Stimulated activated CD4-positive, alpha-beta T cell treated with anti-CD3 and anti-CD28 coated beads, Interleukin-12 subunit alpha, Interleukin-12 subunit beta, amount 100 ng/mL, for 24 hours (primary cell): Measurements from ENCODE around the gene MIOX.
"Not testable (repeated sequence)": the region's sequence is repeated elsewhere in the genome, so short reads cannot be mapped to it uniquely, and the experiment has no call there.

ENCODE experiments used
- DNase-seq, 2 experiments: peaks; one replicate each; pipeline ENCODE4 v3.0.0-alpha.2; 2020; ENCODE audit warnings: low read depth in 2 of 2

The MIOX gene

DNA sequence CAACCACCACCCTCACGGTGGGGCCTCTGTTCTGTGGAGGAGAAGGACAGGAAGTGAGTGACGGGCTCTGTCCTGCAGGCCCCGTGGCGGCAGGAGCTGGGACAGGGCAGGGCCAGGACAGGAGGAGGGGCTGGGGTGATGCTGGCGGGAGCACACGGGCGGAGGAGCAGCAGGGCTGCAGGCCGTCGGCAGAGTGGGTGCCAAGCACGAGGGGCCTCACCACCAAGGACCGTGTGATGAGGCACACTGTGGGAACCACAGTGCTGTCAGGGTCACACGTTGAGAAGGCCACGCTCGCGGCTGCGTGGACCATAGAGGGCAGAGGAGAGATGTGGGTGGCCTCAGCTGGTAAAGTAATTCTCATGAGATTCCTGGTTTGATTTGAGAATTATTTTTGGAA lies 30.2 kb downstream of the MIOX start:
- no peak for DNase-seq

DNA sequence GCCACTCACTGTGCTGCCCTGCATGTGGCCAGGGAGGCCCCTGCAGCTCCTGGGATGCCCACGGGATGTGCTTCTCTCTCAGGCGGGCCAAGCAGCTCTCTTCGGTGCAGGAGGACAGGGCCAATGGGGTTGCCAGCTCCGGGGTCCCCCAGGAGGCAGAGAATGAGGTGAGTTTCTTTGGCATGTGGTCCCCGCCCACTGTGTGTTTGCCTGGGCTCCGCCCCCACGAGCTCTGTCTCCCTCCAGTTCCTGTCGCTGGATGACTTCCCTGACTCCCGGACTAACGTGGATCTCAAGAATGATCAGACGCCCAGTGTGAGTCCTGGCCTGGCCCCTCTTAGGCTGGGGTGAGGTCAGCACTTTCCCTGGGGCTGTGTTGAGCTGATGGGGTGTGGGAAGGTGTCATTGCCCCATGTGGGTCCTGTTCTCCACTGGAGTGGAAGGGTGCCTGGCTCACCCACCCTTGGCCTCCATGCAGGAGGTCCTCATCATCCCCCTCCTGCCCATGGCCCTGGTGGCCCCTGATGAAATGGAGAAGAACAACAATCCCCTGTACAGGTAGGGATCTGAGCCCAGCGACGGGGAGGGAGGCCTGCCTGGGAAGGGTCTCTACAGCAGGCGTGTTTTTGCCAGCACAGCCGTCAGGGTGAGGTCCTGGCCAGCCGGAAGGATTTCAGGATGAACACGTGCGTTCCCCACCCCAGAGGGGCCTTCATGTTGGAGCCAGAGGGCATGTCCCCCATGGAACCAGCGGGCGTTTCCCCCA lies 31.0 kb downstream of the MIOX start:
- no peak for DNase-seq

DNA sequence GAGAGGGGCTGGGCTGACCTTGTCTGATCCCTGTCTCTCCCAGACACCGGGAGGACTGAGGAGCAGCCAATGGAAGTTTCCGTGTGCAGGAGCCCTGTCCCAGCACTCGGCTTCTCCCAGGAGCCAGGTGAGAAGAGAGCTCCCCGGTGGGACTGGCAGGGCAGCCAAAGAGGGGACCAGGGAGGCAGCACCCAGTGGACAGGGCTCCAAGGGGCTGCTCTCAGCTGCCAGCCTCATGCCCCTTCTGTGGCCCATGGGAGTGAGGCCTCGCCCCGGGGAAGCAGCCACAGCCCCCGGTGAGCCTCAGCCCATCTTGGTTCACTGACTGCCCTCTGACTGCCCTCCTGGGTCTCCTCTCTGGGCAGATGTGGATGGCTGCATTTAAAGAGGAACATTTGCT lies 31.9 kb downstream of the MIOX start:
- DNase-seq: no peak

DNA sequence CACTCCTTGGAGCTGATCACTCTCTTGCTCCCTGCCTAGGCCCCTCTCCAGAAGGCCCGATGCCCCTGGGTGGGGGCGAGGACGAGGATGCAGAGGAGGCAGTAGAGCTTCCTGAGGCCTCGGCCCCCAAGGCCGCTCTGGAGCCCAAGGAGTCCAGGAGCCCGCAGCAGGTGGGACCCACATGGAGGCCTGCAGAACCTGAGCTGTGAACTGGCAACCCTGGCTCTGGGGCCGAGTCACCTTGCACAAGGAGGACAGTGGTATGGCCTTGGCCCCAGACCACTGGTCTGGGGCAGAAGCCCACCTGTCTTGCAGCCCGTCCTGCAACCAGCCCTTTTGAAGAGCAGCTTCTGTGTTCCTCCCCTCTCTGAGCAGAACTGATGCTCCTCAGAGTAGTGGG lies 32.5 kb downstream of the MIOX start:
- DNase-seq: no peak

DNA sequence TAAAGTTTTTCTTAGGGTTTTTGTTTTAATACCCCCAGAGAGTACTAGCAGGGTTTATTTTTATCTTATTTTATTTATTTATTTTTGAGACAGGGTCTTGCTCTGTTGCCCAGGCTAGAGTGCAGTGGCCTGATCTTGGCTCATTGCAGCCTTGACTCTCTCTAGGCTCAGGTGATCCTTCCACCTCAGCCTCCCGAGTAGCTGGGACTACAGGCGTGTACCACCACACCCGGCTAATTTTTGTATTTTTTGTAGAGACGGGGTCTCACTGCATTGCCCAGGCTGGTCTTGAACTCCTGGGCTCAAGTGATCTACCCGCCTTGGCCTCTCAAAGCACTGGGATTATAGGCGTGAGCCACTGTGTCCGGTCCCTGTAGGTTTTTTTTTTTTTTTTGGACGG lies 33.5 kb downstream of the MIOX start:
- not testable (repeated sequence) for DNase-seq

DNA sequence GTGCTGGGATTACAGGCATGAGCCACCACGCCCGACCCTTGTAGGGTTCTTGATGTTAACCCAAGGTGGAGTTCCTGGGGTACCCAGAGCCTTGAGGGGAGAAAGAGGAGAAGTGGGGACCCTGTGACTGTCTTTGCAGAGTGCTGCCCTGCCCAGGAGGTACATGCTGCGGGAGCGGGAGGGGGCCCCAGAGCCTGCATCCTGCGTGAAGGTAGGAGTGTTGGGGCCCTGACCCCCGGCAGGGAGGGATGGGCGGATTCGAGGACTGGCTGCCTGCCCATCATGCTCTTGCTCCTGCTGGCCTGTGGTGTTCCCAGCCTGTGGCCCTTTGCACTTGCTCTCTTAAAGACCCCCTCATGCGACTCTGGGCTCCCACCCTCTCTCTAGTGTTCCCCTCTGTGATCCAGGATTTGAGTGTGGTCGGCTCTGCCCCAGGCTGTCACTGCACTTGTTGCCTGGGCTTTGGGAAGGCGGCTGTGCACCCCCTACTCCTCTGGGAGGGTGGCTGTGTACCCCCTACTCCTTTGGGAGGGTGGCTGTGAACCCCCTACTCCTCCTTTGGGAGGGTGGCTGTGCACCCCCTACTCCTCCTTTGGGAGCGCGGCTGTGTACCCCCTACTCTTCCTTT lies 34.3 kb downstream of the MIOX start:
- DNase-seq: no peak

DNA sequence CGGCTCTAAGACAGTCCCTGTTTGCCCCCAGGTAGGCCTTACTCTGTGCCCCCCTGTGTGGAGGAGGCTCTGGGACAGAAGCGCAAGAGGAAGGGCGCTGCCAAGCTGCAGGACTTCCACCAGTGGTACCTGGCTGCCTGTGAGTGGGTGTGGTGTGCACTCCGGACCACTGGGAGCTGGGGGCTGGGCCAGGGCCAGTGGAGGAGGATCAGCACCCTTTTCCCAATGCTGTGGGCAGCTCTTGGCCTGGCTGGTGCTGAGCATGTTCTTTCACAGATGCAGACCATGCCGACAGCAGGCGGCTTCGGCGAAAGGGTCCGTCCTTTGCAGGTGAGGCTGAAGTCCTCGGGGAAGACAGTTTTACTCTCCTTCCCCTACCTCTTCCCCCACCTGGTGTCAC lies 35.1 kb downstream of the MIOX start:
- DNase-seq: no peak

DNA sequence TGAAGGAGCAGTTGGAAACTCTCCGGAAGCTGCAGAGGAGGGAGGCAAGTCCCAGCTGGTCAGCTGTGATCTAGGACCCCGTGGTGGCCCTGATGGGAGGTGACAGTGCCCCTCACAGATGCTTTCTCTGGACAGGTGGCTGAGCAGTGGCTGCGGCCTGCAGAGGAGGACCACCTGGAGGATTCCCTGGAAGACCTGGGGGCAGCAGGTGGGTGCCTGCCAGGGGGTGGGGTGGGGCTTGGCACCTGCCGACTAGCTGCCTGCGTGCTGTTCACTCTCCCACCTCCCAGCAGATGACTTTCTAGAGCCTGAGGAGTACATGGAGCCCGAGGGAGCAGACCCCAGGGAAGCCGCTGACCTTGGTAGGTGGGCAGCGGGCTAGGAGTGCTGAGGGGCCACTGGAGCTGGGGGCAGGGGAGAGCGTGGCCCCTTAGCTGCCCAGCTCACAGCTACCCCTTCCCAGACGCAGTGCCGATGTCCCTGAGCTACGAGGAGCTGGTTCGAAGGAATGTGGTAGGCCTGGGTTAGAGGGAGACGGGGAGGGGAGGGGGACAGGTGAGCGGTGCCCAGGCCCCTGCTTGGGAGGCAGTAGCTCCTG lies 35.6 kb downstream of the MIOX start:
- DNase-seq: no peak

DNA sequence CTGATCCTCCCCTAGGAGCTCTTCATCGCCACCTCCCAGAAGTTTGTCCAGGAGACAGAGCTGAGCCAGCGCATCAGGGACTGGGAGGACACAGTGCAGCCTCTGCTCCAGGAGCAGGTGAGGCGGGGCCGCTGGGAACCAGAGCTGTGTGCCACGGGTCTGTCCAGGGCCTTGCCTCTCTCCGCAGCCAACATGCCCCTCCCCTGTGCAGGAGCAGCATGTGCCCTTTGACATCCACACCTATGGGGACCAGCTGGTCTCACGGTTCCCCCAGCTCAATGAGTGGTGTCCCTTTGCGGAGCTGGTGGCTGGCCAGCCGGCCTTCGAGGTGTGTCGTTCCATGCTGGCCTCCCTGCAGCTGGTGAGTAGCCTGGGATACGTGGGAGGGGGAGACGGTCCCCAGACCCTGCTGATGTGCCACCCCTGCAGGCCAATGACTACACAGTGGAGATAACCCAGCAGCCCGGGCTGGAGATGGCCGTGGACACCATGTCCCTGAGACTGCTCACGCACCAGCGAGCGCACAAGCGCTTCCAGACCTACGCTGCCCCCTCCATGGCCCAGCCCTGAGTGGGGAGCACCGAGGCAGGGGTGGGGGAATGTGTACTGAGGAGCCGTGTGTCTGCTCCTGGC lies 36.3 kb downstream of the MIOX start:
- DNase-seq: no peak

DNA sequence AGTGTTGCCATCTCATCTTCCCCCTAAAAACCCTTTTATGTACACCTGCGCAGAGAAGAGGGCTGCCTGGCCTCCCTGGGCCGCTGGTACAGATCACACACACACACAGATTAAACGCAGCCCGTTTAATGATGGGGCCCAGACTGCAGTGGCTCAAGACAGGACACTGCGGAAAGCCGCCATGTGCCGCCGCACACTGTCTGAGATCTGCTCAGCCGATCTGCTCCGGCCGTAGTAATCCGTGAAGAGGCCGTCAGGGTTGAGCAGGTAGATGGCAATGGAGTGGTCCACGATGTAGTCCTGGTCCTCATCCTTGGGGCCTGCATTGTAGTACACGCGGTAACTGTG lies 36.8 kb downstream of the MIOX start:
- DNase-seq: no peak

DNA sequence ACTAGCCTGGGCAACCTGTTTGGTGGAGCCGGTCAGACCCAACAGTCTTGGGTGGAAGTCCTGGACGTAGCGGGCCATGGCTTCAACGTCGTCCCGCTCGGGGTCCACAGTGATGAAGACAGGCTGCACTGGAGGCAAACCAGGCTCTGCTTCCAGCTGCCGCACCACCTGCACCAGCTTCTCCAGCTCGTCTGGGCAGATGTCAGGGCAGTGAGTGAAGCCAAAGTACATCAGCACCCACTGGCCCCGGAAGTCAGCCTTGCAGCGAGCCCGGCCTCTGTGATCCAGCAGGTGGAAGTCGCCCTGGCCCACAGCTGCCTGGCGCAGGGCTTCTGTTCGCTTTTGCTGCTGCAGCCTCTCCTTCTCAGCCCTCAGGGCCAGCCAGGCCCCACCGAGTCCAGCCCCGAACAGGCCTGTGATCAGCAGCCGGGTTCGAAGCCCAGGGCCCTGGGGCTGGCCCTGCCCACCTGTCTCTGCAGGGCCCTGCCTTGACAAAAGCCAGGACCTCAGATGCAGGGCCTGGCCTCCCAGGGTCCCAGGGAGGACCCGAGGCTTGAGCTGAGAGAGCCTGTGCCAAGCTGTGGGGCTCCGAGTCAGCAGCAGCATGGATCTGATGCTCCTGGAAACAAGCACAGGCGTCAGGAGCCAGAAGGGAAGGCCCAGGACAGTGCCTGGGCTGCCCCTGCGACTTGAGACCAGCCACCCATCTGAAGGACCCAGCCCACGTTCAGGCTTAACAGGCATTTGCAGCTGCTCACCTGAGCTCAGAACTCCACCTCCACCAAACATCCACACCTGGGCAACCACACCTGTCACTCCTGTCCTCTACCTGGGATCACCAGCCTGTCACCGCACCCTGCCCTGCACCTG lies 37.4 kb downstream of the MIOX start:
- DNase-seq: no peak

DNA sequence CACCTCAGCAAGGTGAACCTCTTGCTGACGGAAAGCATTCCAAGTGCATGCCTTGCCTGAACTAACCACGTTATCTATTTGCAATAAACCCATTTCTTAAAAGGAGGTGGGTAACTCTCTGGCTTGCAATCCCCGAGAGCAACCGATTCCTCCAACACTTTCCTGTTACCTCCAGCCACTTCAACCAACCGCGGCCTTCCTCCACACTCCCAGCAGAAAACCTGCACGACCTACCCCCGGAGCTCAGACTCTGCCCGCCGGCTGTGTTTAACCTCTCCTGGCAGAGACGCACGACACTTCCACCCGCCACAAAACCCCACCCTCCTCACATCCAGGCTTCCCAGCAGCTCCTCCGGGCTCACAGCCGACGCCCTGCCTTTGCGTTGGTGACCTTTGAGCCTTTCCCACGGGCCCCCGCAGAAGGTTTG lies 38.0 kb downstream of the MIOX start:
- no peak for DNase-seq

DNA sequence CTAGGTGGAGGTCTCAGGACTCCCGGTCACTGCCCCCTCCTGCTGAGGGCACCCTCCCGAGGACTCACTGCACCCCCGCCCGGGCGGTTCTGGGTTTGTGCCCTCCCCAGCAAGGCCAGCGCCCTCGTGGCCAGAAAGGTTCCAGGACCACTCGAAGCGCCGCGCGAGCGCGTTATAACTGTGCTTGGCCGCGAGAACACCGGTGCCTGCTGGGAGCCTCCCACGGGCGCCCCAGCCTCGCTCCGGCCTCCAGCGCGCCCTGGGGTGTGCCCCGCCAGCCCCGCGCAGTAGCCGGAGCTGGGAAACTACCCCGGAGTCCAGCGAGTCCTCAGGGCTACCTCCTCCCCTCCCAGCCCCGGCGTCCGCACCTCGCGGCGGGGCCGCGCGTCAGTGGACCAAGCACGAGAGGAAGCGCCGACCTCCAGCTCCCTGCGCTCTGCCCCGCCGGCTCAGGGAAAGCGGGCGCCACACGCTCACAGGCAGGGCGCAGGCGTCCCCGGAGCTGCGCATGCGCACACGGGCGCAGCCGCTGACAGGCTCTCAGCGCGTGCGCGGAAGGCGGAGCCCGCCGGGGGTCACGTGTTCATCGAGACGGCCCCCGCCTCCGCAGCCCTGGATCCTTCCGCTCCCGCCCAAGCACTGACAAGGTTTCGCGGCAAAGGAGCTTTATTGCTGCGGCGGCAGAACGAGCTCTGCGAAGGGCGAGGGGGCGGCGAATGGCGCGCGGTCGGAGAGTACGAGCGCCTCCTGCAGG lies 38.6 kb downstream of the MIOX start, which contains the start of gene SCO2:
Gene SCO2, minus strand, starts transcription at position 495 of the 754 bp plus-strand sequence. CDS start 1,187 bp downstream, outside the sequence.
- peak; percentile 96 to 97 for DNase-seq

DNA sequence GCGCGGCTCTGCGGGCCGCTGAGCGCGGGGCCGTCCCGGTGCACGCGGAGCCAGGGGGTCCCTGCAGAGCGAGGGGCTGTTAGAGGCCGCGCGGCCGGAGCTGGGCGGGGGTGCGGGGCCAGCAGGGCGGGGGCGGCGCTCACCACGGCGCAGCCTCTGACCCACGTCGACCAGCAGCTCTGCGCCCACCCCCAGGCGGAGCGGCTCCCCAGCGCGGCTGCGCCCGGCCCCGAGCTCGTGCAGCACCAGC lies 39.1 kb downstream of the MIOX start:
- no peak for DNase-seq

DNA sequence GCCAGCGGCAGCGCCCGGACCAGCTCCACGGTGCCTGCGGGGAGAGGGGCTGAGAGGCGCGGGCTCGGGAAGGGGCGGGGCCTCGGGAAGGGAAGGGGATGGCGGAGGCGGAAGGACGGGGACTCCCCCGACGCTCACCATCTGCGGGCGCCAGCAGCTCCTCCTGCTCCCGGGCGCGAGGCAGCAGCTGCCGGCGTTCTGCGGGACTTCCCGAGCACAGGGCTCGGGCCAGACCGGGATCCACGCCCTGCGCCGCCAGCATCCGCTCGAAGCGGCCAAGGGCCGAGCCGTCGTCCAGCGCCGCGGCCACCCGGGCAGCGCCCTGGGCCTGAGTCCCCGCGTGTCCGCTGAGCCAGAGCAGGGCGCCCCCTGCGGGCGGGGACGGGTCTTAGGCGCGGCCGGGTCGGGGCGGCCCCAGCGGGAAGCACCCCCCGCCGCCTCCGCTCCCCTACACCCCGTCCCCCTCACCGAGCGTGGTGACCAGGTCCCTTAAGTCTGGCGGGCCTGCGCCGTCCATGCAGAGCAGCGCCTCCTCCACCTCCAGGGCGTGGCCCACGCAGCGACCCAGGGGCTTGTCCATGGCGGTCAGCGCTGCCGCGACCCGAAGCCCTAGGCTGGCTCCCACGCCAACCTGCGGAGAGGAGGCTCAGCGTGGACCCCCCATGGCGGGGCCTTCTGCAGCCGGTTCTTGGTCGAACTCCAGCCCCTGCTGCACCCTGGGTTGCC lies 39.6 kb downstream of the MIOX start:
- peak; percentile 79 to 87 for DNase-seq

DNA sequence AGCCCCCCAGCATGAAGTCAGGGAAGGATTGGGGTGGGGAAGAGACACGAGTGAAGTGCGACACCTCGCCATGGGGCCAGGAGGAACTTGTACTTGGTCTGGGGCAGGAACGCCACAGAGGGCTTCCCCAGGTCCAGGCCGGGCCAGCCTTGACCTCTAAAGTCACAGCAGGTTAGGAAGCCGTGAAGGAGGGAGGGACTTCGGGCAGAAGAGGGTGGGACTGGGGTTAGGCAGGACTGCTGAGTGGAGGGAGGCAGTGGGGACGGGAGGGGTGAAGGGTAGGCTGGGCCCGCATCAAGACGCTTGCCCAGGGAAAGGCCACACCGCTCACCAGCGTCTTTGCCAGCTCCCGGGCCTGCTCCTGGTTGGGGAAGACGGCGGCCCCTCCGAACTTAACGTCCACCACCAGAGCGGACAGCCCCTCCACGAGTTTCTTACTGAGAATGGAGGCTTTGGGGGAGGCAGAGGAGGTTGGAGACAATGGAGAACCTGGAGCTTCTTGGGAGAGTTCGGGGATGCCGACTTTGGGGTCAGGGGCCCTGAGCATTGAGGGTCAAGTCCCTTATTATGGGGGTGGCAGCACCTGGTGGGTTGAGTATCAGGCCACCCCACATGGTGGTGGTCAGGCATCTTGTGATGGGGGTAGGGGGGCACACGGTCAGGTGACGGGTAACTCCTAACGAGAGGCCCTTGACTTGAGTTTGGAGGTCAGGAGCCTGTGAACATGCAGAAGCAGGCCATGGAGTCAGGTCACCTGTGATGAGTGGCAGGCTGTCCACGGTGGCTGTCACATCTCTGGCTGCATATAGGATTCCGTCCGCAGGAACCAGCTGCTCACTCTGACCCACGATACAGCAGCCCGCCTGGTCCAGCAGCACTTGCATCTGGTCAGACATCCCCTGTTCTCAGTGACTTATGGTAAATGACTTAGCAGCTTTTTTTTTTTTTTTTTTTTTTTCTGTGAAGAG lies 40.5 kb downstream of the MIOX start:
- no peak for DNase-seq

DNA sequence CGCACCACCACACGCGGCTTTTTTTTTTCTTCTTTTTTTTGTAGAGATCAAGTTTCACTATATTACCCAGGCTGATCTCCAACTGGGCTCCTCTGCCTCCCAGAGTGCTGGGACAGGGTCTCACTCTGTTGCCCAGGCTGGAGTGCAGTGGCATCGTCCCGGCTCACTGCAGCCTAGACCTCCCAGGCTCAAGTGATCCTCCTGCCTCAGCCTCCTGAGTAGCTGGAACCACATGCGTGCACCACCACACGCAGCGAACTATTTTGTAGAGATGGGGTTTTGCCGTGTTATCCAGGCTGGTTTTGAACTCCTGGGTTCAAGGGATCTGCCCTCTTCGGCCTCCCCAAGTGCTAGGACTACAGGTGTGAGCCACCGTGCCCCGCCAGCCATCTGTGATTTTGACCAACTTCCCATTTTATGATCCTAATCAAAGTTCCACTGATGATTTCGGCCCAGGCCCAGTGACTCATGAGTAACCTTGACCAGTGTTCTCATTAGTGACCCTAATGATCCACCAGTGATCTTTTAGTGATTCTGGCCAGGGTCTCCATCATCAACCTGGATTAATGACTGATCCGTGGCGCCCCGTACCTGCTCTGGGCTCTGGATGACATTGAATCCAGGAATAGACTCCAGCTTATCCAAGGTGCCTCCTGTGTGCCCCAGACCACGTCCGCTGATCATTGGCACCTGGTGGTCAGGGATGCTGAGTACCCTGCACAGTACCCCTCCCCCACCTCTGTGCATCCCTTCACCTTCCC lies 41.4 kb downstream of the MIOX start:
- DNase-seq: no peak

DNA sequence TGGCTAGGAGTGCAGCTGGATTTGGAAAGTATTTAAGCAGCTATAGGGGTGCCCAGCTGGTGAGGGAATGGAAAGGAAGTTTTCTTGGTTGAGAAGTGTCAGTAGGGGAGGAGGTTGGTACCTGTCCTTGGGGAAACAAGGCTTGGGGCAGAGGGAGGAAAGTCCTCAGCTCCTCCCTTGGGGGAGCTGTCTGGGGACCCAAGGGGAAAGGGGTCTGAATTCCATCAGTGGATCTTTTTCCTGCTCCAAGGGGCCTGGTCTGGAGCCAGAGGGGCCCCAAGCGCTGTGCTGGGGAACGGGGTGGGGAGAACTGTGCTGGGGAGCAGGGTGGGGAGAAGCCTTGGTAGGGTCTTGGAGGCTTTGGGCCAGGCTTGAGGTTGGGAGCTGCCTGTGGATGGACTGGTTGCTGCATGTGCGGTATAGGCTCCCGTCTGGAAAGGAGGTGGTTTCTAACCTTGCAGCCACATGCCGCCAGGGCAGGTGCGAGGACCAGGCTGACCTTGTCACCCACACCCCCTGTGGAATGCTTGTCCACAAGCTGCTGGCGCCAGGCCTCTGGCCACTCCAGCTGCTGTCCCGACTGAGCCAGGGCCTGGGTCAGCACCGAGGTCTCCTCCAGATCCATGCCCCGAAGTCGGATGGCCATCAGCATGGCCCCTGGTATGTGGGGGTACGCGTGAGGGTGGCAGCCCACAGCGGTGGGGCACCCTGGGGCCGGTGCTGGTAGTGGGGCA lies 42.2 kb downstream of the MIOX start:
- no peak for DNase-seq
